Measurements from ENCODE around the gene GRAMD2B.

The GRAMD2B gene

GRCh38 chr5:126482591-126482990, 59.4 kb downstream of the GRAMD2B start:
- DNase-seq: no peak

DNA sequence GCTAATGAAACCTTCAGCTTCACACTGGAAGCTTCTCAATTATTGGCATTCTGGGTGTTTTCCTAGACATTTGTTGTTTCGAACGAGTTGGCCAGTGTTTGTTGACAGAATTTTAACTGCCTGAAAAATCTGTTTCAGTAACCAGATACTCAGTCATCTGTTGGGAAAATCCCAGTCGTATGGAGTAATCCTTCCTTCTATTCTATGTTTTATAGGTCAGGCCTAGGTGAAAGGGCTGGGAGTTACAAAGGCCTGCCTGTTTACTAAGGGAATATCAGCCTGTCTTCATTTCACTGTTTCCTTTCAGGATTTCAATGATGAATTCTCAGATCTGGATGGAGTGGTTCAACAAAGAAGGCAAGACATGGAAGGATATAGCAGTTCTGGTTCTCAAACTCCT, 59.9 kb downstream of the GRAMD2B start:
- no peak for DNase-seq

DNA sequence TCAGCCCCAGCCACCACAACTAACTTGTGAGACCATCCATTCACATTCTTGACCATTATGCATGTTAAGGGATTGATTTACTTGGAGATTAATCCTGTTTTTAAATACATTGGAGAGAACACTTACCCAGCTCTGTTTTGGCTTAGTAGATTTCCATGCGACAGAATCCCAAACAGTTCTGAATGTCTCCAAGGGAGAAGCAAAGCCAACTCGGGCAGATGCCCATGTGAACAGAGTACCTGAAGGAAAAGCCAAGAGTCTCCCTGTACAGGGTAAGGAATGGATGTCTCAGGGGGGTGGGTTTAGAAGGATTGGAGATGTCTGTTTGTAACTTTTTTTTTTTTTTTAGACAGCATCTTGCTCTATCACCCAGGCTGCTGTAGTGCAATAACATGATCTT, 61.0 kb downstream of the GRAMD2B start:
- DNase-seq: no peak

- DNase-seq: no peak
These were observed 63.1 kb downstream of the GRAMD2B start for GRCh38 chr5:126486332-126486731.

DNA sequence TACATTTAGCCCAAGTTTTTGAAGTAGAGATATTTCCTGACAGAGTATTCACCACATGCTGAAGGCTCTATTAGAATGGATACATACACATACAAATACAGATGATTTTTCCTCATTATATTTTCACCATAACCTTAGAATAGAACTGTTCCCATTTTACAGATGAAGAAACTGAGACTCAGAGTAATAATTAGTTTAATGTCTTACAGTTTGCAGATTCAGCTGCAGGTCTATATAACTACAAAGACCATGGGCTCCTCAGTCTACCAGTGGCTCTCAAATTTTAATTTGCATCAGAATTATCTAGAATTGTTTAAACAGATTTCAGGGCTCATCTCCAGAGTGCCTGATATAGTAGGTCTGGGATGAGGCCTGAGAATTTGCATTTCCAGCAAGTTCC, 64.4 kb downstream of the GRAMD2B start:
- no peak for DNase-seq

DNA sequence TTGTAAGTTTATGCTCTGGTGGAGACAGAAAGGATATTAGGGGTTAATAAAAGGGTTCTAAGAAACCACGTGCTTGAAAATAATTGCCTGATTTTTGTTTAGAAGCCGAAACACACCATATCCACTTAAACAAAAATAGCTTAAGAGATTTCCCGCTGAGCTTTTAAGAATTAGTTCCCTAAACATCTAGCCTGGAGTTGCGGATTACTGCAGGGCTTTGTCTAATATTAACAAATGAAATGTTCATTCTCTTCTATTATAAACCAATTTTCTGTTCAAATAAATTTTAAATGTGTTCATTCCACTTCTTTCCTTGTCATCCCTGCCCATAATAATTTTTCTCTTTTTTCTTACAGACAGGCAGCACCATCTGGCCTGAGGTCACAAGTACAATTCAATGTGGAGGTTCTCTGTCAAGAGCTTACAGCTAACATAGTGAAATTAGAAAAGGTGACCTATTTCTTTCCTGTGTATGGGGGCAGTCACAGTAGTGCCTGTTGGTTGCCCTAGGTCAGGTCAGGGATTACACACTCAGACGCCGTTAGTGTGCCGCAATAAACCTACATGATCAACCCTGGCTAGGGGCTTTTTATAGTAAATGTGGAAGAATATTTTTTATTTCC, 65.3 kb downstream of the GRAMD2B start:
- DNase-seq: no peak

GRCh38 chr5:126490167-126490940, 67.1 kb downstream of the GRAMD2B start:
- no peak for DNase-seq

DNA sequence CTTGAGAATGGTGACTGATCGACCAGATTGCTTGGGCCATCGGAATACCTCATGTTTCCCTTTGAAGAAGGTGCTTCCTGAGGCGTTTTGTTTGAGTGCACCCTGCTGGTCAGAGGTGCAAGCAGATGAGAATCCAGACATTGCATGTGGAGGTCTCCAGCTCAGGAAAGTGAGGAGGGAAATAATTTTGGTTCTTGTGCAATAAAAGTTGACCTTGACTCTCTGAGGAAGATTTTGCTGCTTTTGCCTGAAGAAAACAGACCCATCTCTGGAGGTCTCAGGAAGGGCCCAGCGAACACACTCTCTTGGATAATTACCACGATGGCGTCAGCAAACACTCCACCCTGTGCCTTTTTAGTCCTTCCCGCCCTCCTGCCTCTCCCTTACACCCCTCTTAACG, 69.7 kb downstream of the GRAMD2B start:
- no peak for DNase-seq

DNA sequence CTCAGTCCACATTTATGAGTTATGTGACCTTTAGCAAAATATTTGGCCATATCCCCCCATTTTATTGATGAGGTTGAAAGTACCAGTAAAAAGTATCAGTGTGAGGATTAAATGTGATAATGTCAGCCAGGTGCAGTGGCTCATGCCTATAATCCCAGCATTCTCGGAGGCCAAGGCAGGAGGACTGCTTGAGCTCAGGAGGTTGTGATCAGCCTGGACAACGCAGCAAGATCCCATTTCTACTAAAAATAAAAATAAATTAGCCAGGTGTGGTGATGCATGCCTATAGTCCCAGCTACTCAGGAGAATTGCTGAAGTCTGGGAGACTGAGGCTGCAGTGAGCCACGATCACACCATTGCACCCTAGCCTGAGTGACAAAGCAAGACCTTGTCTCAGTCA, 71.2 kb downstream of the GRAMD2B start:
- DNase-seq: no peak

DNA sequence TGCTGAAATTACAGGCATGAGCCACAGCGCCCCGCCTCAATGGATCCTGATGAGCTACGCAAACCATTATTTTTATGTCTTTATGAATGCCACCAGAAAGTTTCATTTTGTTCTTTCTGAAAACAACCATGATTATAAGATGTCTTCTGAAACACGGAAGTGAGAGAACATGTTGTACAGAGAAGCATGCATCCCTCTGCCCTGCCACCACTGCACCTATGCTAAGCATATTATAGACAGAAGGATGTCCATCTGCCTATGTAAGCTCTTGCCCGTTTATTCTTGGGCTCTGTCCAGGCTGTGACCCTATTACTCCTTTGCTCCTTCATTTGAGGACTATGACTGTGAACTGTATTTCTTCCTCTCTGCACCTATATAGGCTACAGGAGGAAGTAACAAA, 74.3 kb downstream of the GRAMD2B start:
- no peak for DNase-seq

- no peak for DNase-seq
These were observed 76.1 kb downstream of the GRAMD2B start for GRCh38 chr5:126499278-126499677.

DNA sequence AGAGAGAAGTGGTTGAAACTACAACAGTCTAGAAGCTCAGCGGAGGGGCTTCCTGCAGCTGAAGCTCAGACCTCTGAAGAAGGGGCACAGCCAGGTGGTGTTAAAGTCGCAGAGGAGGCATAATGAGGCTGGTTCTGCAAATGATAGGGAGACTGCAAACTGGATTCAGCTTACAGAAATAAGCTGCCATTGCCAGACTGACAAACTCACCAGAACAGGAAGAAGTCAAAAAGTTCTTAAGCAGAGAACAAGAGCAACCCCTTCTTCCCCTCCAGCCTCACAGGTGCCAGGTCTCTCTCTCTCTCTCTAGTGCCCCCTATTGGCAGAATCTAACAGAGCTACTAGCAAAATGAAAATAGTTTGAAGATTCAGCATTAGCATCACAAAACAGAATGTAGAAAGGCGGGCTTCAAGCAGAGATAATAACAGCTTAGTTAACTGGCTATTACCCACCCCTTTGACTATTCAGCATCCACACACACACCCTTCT, 76.7 kb downstream of the GRAMD2B start:
- no peak for DNase-seq

DNA sequence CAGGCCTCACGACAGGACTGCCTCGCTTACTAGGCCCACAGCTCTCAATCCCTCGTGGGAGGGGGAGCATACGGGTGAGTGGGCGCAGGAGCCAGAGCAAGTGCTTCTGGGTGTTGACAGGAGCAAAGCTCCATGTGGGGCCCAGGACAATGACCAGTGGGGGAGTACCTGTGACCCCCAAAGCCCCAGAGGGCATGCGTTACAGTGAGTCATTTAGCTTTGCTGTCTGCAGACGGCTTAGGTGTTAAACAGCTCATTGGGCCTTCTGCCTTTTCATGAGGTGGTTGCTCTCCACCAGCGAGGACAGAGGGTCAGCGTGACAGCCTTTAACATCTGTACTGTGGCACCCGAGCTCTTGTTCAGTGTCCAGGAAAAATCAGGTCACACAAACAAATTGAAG, 78.2 kb downstream of the GRAMD2B start:
- DNase-seq: no peak

- no peak for DNase-seq
These were observed 80.4 kb downstream of the GRAMD2B start for GRCh38 chr5:126503602-126504104.

DNA sequence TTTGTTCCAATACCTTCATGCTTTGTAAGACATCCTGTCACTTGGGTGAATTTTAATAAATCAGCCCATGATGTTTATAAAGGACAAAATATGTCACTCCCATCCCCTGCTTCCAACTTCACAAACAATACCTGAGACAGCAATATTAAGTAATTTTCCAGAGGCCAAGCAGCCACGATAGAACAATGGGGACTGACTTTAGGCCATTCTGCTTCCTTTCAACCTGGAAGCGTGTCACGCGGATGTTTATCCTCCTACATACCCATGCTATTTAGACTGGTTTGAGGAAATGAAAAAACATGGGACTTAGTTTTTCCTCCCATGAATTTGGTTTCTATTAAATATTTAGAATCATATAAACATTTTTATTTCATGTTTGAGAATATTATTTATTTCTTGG, 82.9 kb downstream of the GRAMD2B start:
- no peak for DNase-seq

DNA sequence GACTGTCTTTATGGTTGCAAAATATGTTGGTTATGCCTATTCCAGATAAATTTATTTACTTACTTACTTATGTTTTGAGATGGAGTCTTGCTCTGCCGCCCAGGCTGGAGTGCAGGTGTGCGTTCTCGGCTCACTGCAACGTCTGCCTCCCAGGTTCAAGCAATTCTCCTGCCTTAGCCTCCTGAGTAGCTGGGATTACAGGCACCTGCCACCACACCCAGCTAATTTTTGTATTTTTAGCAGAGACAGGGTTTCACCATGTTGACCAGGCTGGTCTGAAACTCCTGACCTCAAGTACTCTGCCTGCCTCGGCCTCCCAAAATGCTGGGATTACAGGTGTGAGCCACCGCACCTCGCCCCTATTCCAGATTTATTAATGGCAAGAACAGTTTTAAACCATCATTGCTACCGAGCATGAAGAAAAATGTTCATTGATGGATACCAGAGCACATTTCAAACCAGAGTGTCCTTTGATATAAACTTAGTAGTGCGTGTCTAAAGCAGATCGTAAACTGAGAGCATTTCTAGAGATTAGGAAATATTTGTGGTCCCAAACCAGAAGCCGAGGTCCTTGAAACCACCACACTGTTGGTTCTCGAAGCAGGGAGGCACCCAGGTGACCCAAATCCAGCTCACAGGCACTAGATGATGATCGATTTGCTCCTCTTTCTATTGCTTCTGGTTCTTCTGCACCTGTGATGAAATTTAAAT, 85.2 kb downstream of the GRAMD2B start:
- DNase-seq: no peak

GRCh38 chr5:126508962-126509279, 85.7 kb downstream of the GRAMD2B start:
- DNase-seq: no peak

DNA sequence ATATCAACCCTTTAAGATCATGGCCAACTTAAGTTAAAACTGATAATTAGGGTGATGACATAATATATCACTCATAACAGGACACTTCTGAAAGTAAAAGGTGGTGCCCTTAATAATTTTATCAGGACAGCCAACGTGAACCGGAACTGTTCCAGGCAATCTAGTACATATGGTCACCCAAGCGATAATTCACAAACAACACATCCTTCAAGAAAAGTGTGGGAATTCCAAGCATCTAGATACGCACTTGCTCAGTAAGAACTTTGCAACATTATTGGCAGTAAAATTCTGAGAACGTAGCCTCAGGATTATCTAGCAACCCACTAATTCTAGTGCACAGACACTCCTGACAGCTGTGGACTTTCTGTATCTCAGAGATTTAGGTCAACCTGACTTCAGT, 86.1 kb downstream of the GRAMD2B start:
- no peak for DNase-seq

DNA sequence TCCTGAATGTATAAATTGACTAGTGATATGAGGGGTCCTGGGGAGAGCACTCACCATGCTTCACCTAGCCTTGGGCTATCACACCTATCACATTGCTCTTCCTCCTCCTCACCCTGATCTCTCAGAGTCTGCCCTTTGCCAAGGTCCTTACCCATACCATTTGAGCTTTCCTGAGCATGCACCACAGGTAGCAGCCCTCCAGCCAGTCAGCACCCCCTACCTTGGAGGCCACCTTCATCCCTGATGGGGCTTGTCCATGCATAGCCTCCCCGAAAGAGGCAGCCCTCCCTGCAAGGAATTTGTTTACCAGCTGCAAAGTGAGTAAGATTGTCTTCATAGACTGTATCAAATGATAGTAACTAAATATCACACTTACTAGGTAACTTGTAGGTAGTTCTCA, 88.8 kb downstream of the GRAMD2B start:
- DNase-seq: no peak

DNA sequence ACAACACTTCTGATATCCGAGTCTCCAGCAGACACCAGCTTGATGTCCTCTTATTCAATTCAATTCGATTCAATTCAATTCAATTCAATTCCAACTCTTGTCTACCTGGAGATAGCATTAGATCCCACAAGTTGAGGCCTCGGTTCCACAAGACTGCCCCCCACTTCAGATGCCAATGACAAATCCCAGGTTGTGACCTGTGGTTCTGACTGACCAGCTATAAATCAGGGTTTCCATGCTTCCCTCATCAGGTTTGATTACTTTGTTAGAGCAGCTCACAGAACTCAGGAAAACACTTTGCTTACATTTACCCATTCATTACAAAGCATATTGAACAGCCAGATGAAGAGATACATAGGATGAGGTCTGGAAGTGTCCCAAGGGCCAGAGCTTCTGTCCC, 89.2 kb downstream of the GRAMD2B start:
- no peak for DNase-seq

DNA sequence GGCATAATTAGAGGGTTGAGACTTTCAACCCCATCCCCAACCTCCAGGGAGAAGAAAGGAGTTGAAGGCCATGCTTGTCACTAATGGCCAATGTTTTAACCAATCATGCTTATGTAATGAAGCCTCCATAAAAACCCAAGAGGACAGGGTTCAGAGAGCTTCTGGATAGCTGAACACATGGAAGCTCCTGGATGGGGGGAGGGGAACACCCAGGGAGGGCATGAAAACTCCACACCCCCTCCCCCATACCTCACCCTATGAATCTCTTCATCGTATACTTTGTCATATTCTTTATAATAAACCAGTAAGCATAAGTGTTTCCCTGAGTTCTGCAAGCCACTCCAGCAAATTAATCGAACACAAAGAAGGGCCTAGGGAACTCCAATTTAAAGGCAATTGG, 90.1 kb downstream of the GRAMD2B start:
- no peak for DNase-seq

DNA sequence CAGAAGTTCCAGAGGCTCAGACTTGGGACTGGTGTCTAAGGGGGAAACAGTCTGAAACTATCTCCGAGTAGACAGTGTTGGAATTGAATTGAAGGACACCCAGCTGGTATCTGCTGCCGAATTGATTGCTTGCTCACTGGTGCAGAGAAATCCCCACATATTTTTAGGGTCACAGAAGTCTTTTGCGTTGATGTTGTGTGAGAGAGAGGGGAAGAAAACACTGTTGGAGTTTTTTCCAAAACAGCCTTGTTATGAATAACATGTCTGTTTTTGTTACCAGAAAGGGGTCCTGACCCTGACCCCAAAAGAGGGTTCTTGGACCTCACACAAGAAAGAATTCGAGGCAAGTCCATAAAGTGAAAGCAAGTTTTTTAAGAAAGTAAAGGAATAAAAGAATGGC, 90.5 kb downstream of the GRAMD2B start:
- no peak for DNase-seq

GRCh38 chr5:126514131-126514557, 90.9 kb downstream of the GRAMD2B start:
- DNase-seq: no peak

DNA sequence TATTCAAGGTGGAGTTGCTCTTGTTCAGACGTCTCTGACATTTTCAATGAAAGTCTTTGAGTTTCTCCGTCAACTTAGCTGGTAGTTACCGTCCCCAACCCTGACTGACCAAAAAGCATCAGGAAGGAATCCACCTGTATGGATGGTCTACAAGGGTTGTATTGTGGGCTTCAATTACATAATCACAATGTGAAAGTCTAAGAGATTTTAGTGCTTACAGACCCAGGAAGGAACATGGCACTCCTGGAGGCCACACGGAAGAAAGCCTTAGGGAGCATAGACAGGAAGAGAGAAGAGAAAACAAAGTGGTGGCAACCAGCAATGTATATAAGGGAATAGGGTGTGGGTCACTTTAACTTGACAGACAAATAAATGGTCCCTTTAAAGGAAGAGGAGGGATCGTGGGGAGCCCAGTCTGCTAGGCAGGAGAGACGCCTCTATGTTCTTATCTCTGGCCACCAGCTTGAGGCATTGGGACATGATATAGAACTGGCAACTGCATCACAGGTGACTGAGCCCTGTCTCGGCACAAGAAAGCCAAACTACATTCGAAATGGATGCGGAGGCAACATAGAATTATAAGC, 91.4 kb downstream of the GRAMD2B start:
- DNase-seq: no peak
